SK-N-SH (cell line): Measurements from ENCODE around the gene UCHL1. TPM values are rescaled to one million over a fixed set of nuclear protein-coding genes. Genes with fewer than 3 reads are reported as not detected.

ENCODE experiments used
- CTCF ChIA-PET: fragments of 300-600, 350-600 bp; formaldehyde crosslinking; extraction: SDS; loops from one replicate; lab custom pipeline; 2021; lab: Yijun Ruan, JAX
- POLR2A ChIA-PET: fragments of 350-600 bp; sonication (Branson Sonifier 250); formaldehyde crosslinking; extraction: SDS; loops from one replicate; lab custom pipeline; 2020; ENCODE audit warnings: antibody characterized with exemption, inconsistent platforms; lab: Yijun Ruan, JAX
- DNase-seq: peaks from one replicate; pipeline ENCODE4 v3.0.0; 2012
- H2AFZ ChIP-seq: fragments of 200-600 bp; sonication (generic); 2 replicates; pipeline ENCODE4 v1.8.1; 2016; ENCODE audit warnings: antibody characterized with exemption, mild to moderate bottlenecking, low read depth
- H3F3A ChIP-seq: fragments of 200-600 bp; sonication (generic); replicated peaks from 2 replicates; pipeline ENCODE3; 2016; ENCODE audit warnings: antibody characterized with exemption, mild to moderate bottlenecking; ENCODE audit not compliant: insufficient read depth
- H3K27ac ChIP-seq, 2 experiments: fragments of 200-500 bp in 1 of 2; fragments of 200-600 bp in 1 of 2; sonication (Bioruptor generic) in 1 of 2; sonication (generic), shearing (Covaris generic) in 1 of 2; 2 replicates each; pipeline versions ENCODE4 v1.5.1 to v1.6.1; 2014 to 2016; ENCODE audit warnings: low read depth in 2 of 2, inconsistent platforms in 1 of 2, low read length in 1 of 2, mild to moderate bottlenecking in 1 of 2, mixed read lengths in 1 of 2
- H3K27me3 ChIP-seq: fragments of 200-600 bp; sonication (generic), shearing (Covaris generic); 2 replicates; pipeline ENCODE4 v1.6.1; 2016; ENCODE audit warnings: mixed run types; ENCODE audit not compliant: insufficient read depth
- H3K36me3 ChIP-seq, 2 experiments: fragments of 200-500 bp in 1 of 2; fragments of 200-600 bp in 1 of 2; sonication (Bioruptor generic) in 1 of 2; sonication (generic) in 1 of 2; replicated peaks in 1 of 2; 2 replicates each; pipeline versions ENCODE3 to v1.5.1; 2014 to 2016; ENCODE audit warnings: low read length in 1 of 2, mild to moderate bottlenecking in 1 of 2; ENCODE audit not compliant: insufficient read depth in 2 of 2, control insufficient read depth in 1 of 2
- H3K4me1 ChIP-seq, 2 experiments: fragments of 200-500 bp in 1 of 2; fragments of 200-600 bp in 1 of 2; sonication (Bioruptor generic) in 1 of 2; sonication (generic), shearing (Covaris generic) in 1 of 2; 2 replicates each; pipeline versions ENCODE4 v1.5.1 to v1.6.1; 2014 to 2016; ENCODE audit warnings: low read depth in 1 of 2, low read length in 1 of 2, mixed run types in 1 of 2; ENCODE audit not compliant: insufficient read depth in 2 of 2, control insufficient read depth in 1 of 2
- H3K4me2 ChIP-seq: fragments of 200-600 bp; sonication (generic), shearing (Covaris generic); 2 replicates; pipeline ENCODE4 v1.6.1; 2017; ENCODE audit warnings: mixed run types
- H3K4me3 ChIP-seq, 2 experiments: fragments of 200-500 bp in 1 of 2; fragments of 200-600 bp in 1 of 2; sonication (Bioruptor generic) in 1 of 2; sonication (generic), shearing (Covaris generic) in 1 of 2; 2 replicates each; pipeline versions ENCODE4 v1.5.1 to v1.8.1; 2014 to 2016; ENCODE audit warnings: low read depth in 2 of 2, inconsistent platforms in 1 of 2, low read length in 1 of 2, mild to moderate bottlenecking in 1 of 2, mixed read lengths in 1 of 2, moderate library complexity in 1 of 2
- H3K79me2 ChIP-seq: fragments of 200-600 bp; sonication (generic); 2 replicates; pipeline ENCODE4 v1.8.1; 2017; ENCODE audit warnings: mild to moderate bottlenecking; ENCODE audit not compliant: insufficient read depth
- H3K9ac ChIP-seq: fragments of 200-600 bp; sonication (generic); 2 replicates; pipeline ENCODE4 v1.6.1; 2017; ENCODE audit warnings: mixed run types
- H3K9me2 ChIP-seq: fragments of 200-600 bp; sonication (generic); 2 replicates; pipeline ENCODE4 v1.6.1; 2017; ENCODE audit warnings: mixed run types
- H3K9me3 ChIP-seq: fragments of 200-600 bp; sonication (generic); 2 replicates; pipeline ENCODE4 v1.6.1; 2017; ENCODE audit warnings: mixed run types, mild to moderate bottlenecking, moderate library complexity
- H4K20me1 ChIP-seq: fragments of 200-600 bp; sonication (generic); 2 replicates; pipeline ENCODE4 v1.6.1; 2017; ENCODE audit warnings: mild to moderate bottlenecking, mixed run types; ENCODE audit not compliant: insufficient read depth
- FOSL2 ChIP-seq: IDR thresholded peaks from 2 replicates; pipeline ENCODE4 v1.4.0; 2012; ENCODE audit warnings: low read depth, mild to moderate bottlenecking, moderate library complexity, borderline replicate concordance
- GABPA ChIP-seq: IDR thresholded peaks from 2 replicates; pipeline ENCODE4 v1.4.0; 2012; ENCODE audit warnings: low read depth, mild to moderate bottlenecking
- GATA2 ChIP-seq: sonication (generic); formaldehyde crosslinking; IDR thresholded peaks from 2 replicates; pipeline ENCODE4 v1.5.0; 2020; ENCODE audit warnings: mild to moderate bottlenecking, missing genetic modification reagents
- IRF3 ChIP-seq: fragments of 150-350 bp; IDR thresholded peaks from 2 replicates; pipeline ENCODE4 v1.6.1; 2016; ENCODE audit warnings: mild to moderate bottlenecking, low read depth, low read length
- JUND ChIP-seq: IDR thresholded peaks from 2 replicates; pipeline ENCODE4 v1.4.0; 2012
- MAX ChIP-seq: IDR thresholded peaks from 2 replicates; pipeline ENCODE4 v1.4.0; 2012; ENCODE audit warnings: low read depth
- MEF2A ChIP-seq: IDR thresholded peaks from 2 replicates; pipeline ENCODE4 v1.4.0; 2012; ENCODE audit warnings: low read depth, borderline replicate concordance
- NFIC ChIP-seq: IDR thresholded peaks from 2 replicates; pipeline ENCODE4 v1.4.0; 2012; ENCODE audit warnings: borderline replicate concordance
- NRF1 ChIP-seq: IDR thresholded peaks from 2 replicates; pipeline ENCODE4 v1.6.1; 2012; ENCODE audit warnings: low read depth, mild to moderate bottlenecking, low read length
- PBX3 ChIP-seq: IDR thresholded peaks from 2 replicates; pipeline ENCODE4; 2012
- RAD21 ChIP-seq: IDR thresholded peaks from 2 replicates; pipeline ENCODE4 v1.6.1; 2012; ENCODE audit warnings: mild to moderate bottlenecking, low read length
- RCOR1 ChIP-seq: fragments of 150-350 bp; IDR thresholded peaks from 2 replicates; pipeline ENCODE4 v1.6.1; 2017; ENCODE audit warnings: antibody characterized with exemption, low read length
- RFX5 ChIP-seq: IDR thresholded peaks from 2 replicates; pipeline ENCODE4 v1.6.1; 2012; ENCODE audit warnings: mild to moderate bottlenecking, improper control_type of control experiment, low read length
- TAF1 ChIP-seq: IDR thresholded peaks from 2 replicates; pipeline ENCODE4 v1.6.1; 2012; ENCODE audit warnings: low read depth, mild to moderate bottlenecking, low read length, moderate library complexity, borderline replicate concordance
- TCF12 ChIP-seq: IDR thresholded peaks from 2 replicates; pipeline ENCODE4 v1.4.0; 2012
- USF2 ChIP-seq: fragments of 150-350 bp; IDR thresholded peaks from 2 replicates; pipeline ENCODE4 v1.6.1; 2017; ENCODE audit warnings: antibody characterized with exemption, low read length, low read depth, borderline replicate concordance
- ZBTB33 ChIP-seq: IDR thresholded peaks from 2 replicates; pipeline ENCODE4 v1.4.0; 2012; ENCODE audit warnings: low read depth, borderline replicate concordance
- WGBS: methylation state at CpG from one replicate; pipeline ENCODE4 v1.1.6; 2017; ENCODE audit warnings: low lambda C conversion rate; 5-methylcytosine and 5-hydroxymethylcytosine counted together
- polyA plus RNA-seq, 3 experiments: library from polyadenylated mRNA; depleted of rRNA; stranded (reverse); fragments of >200 nt; gene quantifications; 2 replicates each; pipeline ENCODE4 v1.2.3, GENCODE V29; 2012

UCHL1 gene
- polyA plus RNA-seq, 1 of the 3 experiments (the other 2 are of a cell fraction) = 1,518 TPM

- WGBS = 69% methylated on average over 9 of the region's 9 CpGs
- Histone ChIP-seq H3K9ac (no peak overlapping the region), H3K27me3 (no peaks in the 10 kb centered on the region), H3K4me2 (peak overlapping the region; percentile 45; the same call in 1 of the 2 replicates), H3K36me3 (no peaks in the 10 kb centered on the region), H3K4me3 (no peak overlapping the region), H3K4me1 (peaks cover 4 to 21% of the 10 kb centered on the region in 2 experiments; a peak in 3 of 4 replicates), H3F3A (peaks cover 19% of the 10 kb centered on the region), H2AFZ (no peak overlapping the region)
- CTCF ChIA-PET = interaction anchor here (0.6 to 9.5 kb wide), 31 partner anchors 10 to 737 kb away, joined by 3 to 196 read pairs (median 4); partner anchors contain the start of gene NSUN7
- peak; percentile 13 for DNase-seq
- TF ChIP-seq NFIC (no peak), USF2 (no peak), ZBTB33 (no peak), FOSL2 (no peak), JUND (no peak), TCF12 (no peak), PBX3 (no peak), TAF1 (no peak)
- TF ChIP-seq, all 33 proteins: peak for 0
- Histone ChIP-seq H3K79me2 (peaks cover 41% of the 10 kb centered on the region), H3K9me3 (no peaks in the 10 kb centered on the region), H3K27ac (no peak overlapping the region), H4K20me1 (no peaks in the 10 kb centered on the region; the same call in 1 of the 2 replicates), H3K9me2 (no peaks in the 10 kb centered on the region)
- POLR2A ChIA-PET = interaction anchor here (1.1 to 4.3 kb wide), 3 partner anchors 42 to 465 kb away, joined by 3 to 67 read pairs (median 8); partner anchors contain the start of genes NSUN7 and UCHL1
Measured at GRCh38 chr4:41215155-41215554, 41.6 kb upstream of the UCHL1 start.

GRCh38 chr4:41215969-41216293 lies 40.8 kb upstream of the UCHL1 start:
- Histone ChIP-seq H2AFZ (peak overlapping the region; percentile 97), H4K20me1 (no peaks in the 10 kb centered on the region; the same call in 1 of the 2 replicates), H3K27ac (peak overlapping the region in 1 of 2 experiments; percentile 71; a peak in 2 of 4 replicates), H3K9me2 (no peaks in the 10 kb centered on the region), H3K36me3 (no peaks in the 10 kb centered on the region), H3K27me3 (no peaks in the 10 kb centered on the region), H3K9ac (peak overlapping the region; percentile 75), H3F3A (peaks cover 19% of the 10 kb centered on the region), H3K4me1 (peaks cover 4 to 21% of the 10 kb centered on the region in 2 experiments; a peak in 3 of 4 replicates)
- DNase-seq = no peak
- 37% methylated on average over 8 of the region's 8 CpGs for WGBS
- POLR2A ChIA-PET = interaction anchor here (1.2 to 4.3 kb wide), 3 partner anchors 41 to 294 kb away, joined by 3 to 67 read pairs (median 3); partner anchors contain the start of gene UCHL1
- TF ChIP-seq USF2 (no peak), RAD21 (no peak), GATA2 (CRISPR knock-in tag) (no peak), NRF1 (no peak), MEF2A (no peak), FOSL2 (no peak), IRF3 (no peak), GABPA (no peak), RCOR1 (no peak), MAX (no peak), ZBTB33 (no peak), NFIC (no peak), RFX5 (no peak)
- TF ChIP-seq, all 33 proteins: peak for 0
- Histone ChIP-seq H3K4me3 (peak overlapping the region; percentile 65 to 68), H3K79me2 (peaks cover 34% of the 10 kb centered on the region), H3K4me2 (peak overlapping the region; percentile 75), H3K9me3 (no peaks in the 10 kb centered on the region)
- CTCF ChIA-PET = interaction anchor here (0.6 to 9.5 kb wide), 15 partner anchors 9 to 661 kb away, joined by 3 to 196 read pairs (median 4); no protein-coding TSS in a partner anchor
